ENCODE results near the gene PRDM16. TPM values are rescaled to one million over a fixed set of nuclear protein-coding genes. Genes with fewer than 3 reads are reported as not detected.

The PRDM16 gene
- polyA plus RNA-seq, 3 donors: not detected

- no peaks in the 10 kb centered on the region for H3K9me3 ChIP-seq (replicated peaks in 1 of 2; ENCODE audit: control insufficient read depth in 1 of 2, insufficient read depth in 1 of 2, low read length in 2 of 2)
- H3K4me2 ChIP-seq (replicated peaks; ENCODE audit: extremely low read depth, low read length, poor library complexity, severe bottlenecking): no peak overlapping the region
- DNase-seq: no peak
- no peaks in the 10 kb centered on the region for H3K9me3 Mint-ChIP-seq
- no peaks in the 10 kb centered on the region for H3K79me2 ChIP-seq (ENCODE audit: insufficient read depth, low read length)
- TF ChIP-seq CTCF (IDR thresholded peaks at IDR 0.05): no peak
- no peaks in the 10 kb centered on the region for H3K36me3 Mint-ChIP-seq
- H3K4me3 Mint-ChIP-seq: no peak overlapping the region
- no peak overlapping the region for H3K4me3 ChIP-seq (replicated peaks in 1 of 3; ENCODE audit: low read depth in 2 of 3, low read length in 3 of 3)
- H3K4me1 Mint-ChIP-seq: no peaks in the 10 kb centered on the region
- H4K20me1 ChIP-seq (ENCODE audit: insufficient read depth, low read length): no peaks in the 10 kb centered on the region
- intact Hi-C loops (cut with micrococcal nuclease): no loop called here
- H3K27me3 ChIP-seq (ENCODE audit: control insufficient read depth in 2 of 2, insufficient read depth in 2 of 2, low read length in 2 of 2): no peaks in the 10 kb centered on the region
- H3K4me1 ChIP-seq (ENCODE audit: control insufficient read depth in 1 of 2, insufficient read depth in 2 of 2, low read length in 2 of 2): no peaks in the 10 kb centered on the region
- no peak overlapping the region for H3K9ac ChIP-seq (ENCODE audit: insufficient read depth, low read length, poor library complexity, severe bottlenecking)
- WGBS (ENCODE audit: insufficient coverage): 94% methylated on average over 28 of the region's 36 CpGs
- no peaks in the 10 kb centered on the region for H3K36me3 ChIP-seq (replicated peaks in 1 of 2; ENCODE audit: control insufficient read depth in 1 of 2, insufficient read depth in 2 of 2, low read length in 2 of 2)
- H2AFZ ChIP-seq (ENCODE audit: insufficient read depth, low read depth, low read length, poor library complexity, severe bottlenecking): no peak overlapping the region
- no peak overlapping the region for H3K27ac ChIP-seq (ENCODE audit: low read depth in 1 of 2, low read length in 2 of 2)
- no peak overlapping the region for H3K27ac Mint-ChIP-seq
- H3K27me3 Mint-ChIP-seq (ENCODE audit: low read depth in 3 of 3): peaks cover 0 to 6% (median 3%) of the 10 kb centered on the region in 3 donors
Observed at GRCh38 chr1:3134381-3135072, 65.5 kb downstream of the PRDM16 start.

- Histone ChIP-seq H3K36me3 (replicated peaks in 1 of 2; ENCODE audit: control insufficient read depth in 1 of 2, insufficient read depth in 2 of 2, low read length in 2 of 2) (no peaks in the 10 kb centered on the region), H3K4me3 (replicated peaks in 1 of 3; ENCODE audit: low read depth in 2 of 3, low read length in 3 of 3) (no peak overlapping the region), H3K27me3 (ENCODE audit: control insufficient read depth in 2 of 2, insufficient read depth in 2 of 2, low read length in 2 of 2) (no peaks in the 10 kb centered on the region), H3K9ac (ENCODE audit: insufficient read depth, low read length, poor library complexity, severe bottlenecking) (no peak overlapping the region), H3K27ac (ENCODE audit: low read depth in 1 of 2, low read length in 2 of 2) (no peak overlapping the region), H3K4me2 (replicated peaks; ENCODE audit: extremely low read depth, low read length, poor library complexity, severe bottlenecking) (no peak overlapping the region), H2AFZ (ENCODE audit: insufficient read depth, low read depth, low read length, poor library complexity, severe bottlenecking) (no peak overlapping the region), H4K20me1 (ENCODE audit: insufficient read depth, low read length) (no peaks in the 10 kb centered on the region), H3K79me2 (ENCODE audit: insufficient read depth, low read length) (no peaks in the 10 kb centered on the region), H3K9me3 (replicated peaks in 1 of 2; ENCODE audit: control insufficient read depth in 1 of 2, insufficient read depth in 1 of 2, low read length in 2 of 2) (no peaks in the 10 kb centered on the region), H3K4me1 (ENCODE audit: control insufficient read depth in 1 of 2, insufficient read depth in 2 of 2, low read length in 2 of 2) (no peaks in the 10 kb centered on the region)
- 60% methylated on average over 22 of the region's 29 CpGs for WGBS (ENCODE audit: insufficient coverage)
- Mint-ChIP-seq H3K27me3 (ENCODE audit: low read depth in 3 of 3) (peaks cover 0 to 6% (median 3%) of the 10 kb centered on the region in 3 donors), H3K27ac (no peak overlapping the region), H3K4me1 (no peaks in the 10 kb centered on the region), H3K36me3 (no peaks in the 10 kb centered on the region), H3K4me3 (no peak overlapping the region), H3K9me3 (no peaks in the 10 kb centered on the region)
- no peak for DNase-seq
- intact Hi-C loops (cut with micrococcal nuclease): no loop called here
- no peak for TF ChIP-seq CTCF (IDR thresholded peaks at IDR 0.05)
Observed at GRCh38 chr1:3135073-3135702, 66.2 kb downstream of the PRDM16 start.

Data from CD14-positive monocyte (primary cell).